ENCODE measurements around the gene BRIP1.

BRIP1 gene

DNA sequence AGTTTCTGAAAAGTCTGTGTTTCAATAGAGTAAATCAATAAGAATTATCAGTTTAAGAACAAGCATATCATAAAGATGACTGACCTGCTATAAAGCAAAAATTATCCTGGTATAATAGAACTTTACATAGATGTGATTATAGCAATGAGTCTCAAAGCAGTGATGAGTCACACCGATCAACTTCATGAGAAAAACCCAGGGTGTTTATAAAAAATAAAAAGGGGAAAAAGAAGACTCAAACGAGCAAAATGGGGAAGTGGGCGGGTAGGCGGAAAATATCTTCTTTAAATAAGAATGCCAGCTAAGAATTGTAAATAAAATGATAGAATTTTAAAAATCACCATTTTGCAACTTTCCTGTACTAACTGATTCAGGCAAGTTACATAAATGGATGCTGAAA, 46.8 kb downstream of the BRIP1 start:
- TF ChIP-seq, protein P1, sequence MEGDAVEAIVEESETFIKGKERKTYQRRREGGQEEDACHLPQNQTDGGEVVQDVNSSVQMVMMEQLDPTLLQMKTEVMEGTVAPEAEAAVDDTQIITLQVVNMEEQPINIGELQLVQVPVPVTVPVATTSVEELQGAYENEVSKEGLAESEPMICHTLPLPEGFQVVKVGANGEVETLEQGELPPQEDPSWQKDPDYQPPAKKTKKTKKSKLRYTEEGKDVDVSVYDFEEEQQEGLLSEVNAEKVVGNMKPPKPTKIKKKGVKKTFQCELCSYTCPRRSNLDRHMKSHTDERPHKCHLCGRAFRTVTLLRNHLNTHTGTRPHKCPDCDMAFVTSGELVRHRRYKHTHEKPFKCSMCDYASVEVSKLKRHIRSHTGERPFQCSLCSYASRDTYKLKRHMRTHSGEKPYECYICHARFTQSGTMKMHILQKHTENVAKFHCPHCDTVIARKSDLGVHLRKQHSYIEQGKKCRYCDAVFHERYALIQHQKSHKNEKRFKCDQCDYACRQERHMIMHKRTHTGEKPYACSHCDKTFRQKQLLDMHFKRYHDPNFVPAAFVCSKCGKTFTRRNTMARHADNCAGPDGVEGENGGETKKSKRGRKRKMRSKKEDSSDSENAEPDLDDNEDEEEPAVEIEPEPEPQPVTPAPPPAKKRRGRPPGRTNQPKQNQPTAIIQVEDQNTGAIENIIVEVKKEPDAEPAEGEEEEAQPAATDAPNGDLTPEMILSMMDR (conservative IDR thresholded peaks at IDR 0.05; ENCODE audit: low read depth, low read length): no peak
- H3K27me3 ChIP-seq (ENCODE audit: insufficient read depth, low read depth): no peaks in the 10 kb centered on the region
- no peak overlapping the region for H3K9ac ChIP-seq
- no peak overlapping the region for H3K4me3 ChIP-seq (IDR thresholded peaks at IDR 0.05; ENCODE audit: insufficient read depth, low read depth, low read length)
- H2AFZ ChIP-seq (ENCODE audit: low read depth): no peak overlapping the region
- H3K4me2 ChIP-seq: no peak overlapping the region
- H3K4me1 ChIP-seq (ENCODE audit: low read depth, poor library complexity, severe bottlenecking): peaks cover 7% of the 10 kb centered on the region
- no peak overlapping the region for H3K27ac ChIP-seq
- H3K36me3 ChIP-seq (ENCODE audit: insufficient read depth): no peaks in the 10 kb centered on the region; the same call in 1 of the 2 replicates
- H3K79me2 ChIP-seq (ENCODE audit: insufficient read depth, low read depth): no peaks in the 10 kb centered on the region
- H4K20me1 ChIP-seq (ENCODE audit: insufficient read depth): no peaks in the 10 kb centered on the region

DNA sequence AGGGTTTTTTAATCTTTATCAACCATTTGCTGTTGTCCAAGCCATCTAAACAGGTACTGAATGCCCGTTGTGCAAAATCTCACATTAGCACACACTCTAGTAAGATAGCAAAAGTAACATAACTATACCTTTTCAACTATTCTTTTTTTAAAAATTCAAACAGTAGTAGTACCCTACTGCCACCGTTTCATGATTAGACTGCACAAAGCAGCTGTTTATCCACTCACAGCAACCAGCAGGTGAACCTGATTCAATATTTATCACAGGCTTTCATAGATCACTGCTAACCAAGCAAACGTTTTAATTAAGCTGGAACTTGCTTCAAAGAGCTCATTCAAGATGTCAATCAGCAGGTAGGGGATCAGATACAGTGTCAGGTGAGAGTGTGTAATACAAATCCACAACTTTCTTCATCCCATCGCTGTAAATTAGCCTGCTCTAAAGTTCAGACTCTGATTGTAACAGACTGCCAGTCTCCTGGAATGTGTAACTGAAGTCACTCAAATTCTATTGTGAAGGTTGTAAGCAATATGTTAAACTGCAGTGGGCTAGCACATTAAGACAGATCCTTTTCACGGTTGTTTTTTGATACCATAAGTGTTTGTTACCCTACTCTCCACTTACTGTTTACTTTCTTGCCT, 47.3 kb downstream of the BRIP1 start:
- Histone ChIP-seq H2AFZ (ENCODE audit: low read depth) (no peak overlapping the region), H3K9ac (no peak overlapping the region), H3K27ac (no peak overlapping the region), H3K27me3 (ENCODE audit: insufficient read depth, low read depth) (no peaks in the 10 kb centered on the region), H3K36me3 (ENCODE audit: insufficient read depth) (no peaks in the 10 kb centered on the region; the same call in 1 of the 2 replicates), H3K4me2 (no peak overlapping the region), H4K20me1 (ENCODE audit: insufficient read depth) (no peaks in the 10 kb centered on the region), H3K4me3 (IDR thresholded peaks at IDR 0.05; ENCODE audit: insufficient read depth, low read depth, low read length) (no peak overlapping the region), H3K79me2 (ENCODE audit: insufficient read depth, low read depth) (no peaks in the 10 kb centered on the region), H3K4me1 (ENCODE audit: low read depth, poor library complexity, severe bottlenecking) (peaks cover 1% of the 10 kb centered on the region)
- TF ChIP-seq, protein P1 (conservative IDR thresholded peaks at IDR 0.05; ENCODE audit: low read depth, low read length): no peak

DNA sequence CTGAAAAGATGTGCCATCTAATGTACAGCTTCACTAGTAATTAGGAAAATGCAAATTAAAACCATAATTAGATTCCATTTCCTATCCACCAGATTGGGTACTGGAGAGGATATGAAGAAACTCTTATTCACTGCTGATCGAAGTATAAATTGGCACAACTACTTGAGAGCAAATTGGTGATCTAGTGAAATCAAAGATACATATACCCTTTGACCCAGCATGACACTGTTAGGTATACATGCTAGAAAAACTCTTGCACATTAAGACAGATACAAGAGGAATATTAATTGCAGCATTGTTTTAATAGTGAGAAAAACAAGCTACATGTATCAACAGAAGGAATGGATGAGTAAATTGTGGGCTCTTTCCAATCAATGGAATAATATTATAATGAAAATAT, 48.8 kb downstream of the BRIP1 start:
- peaks cover 5% of the 10 kb centered on the region for H3K4me1 ChIP-seq (ENCODE audit: low read depth, poor library complexity, severe bottlenecking)
- H3K27me3 ChIP-seq (ENCODE audit: insufficient read depth, low read depth): no peaks in the 10 kb centered on the region
- no peak overlapping the region for H2AFZ ChIP-seq (ENCODE audit: low read depth)
- no peaks in the 10 kb centered on the region for H4K20me1 ChIP-seq (ENCODE audit: insufficient read depth)
- H3K27ac ChIP-seq: no peak overlapping the region
- H3K4me3 ChIP-seq (IDR thresholded peaks at IDR 0.05; ENCODE audit: insufficient read depth, low read depth, low read length): no peak overlapping the region
- H3K4me2 ChIP-seq: no peak overlapping the region
- H3K79me2 ChIP-seq (ENCODE audit: insufficient read depth, low read depth): no peaks in the 10 kb centered on the region
- TF ChIP-seq, protein P1 (conservative IDR thresholded peaks at IDR 0.05; ENCODE audit: low read depth, low read length): no peak
- no peaks in the 10 kb centered on the region; the same call in 1 of the 2 replicates for H3K36me3 ChIP-seq (ENCODE audit: insufficient read depth)
- H3K9ac ChIP-seq: no peak overlapping the region

DNA sequence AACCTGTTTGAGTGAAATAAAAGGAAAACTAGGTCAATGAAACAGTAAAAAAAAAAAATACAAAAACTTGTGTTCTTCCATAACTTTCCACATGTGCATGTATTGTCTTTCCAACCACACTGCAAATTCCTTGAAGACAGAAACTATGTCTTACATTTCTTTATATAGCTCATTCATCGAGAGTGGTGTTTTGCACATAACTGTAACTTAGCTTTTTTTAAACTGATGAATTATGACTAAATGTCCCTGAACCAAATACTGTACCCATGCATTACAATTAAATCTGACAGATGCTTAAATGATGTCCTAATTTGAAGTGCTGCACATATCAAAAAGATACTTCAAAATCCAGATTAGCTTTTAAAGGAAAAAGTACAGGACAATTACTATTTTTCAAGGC, 50.1 kb downstream of the BRIP1 start:
- H3K36me3 ChIP-seq (ENCODE audit: insufficient read depth): no peaks in the 10 kb centered on the region; the same call in 1 of the 2 replicates

More for the DNA sequence above, 50.1 kb downstream of the BRIP1 start:
- H3K27me3 ChIP-seq (ENCODE audit: insufficient read depth, low read depth): no peaks in the 10 kb centered on the region
- no peak overlapping the region for H2AFZ ChIP-seq (ENCODE audit: low read depth)
- no peaks in the 10 kb centered on the region for H4K20me1 ChIP-seq (ENCODE audit: insufficient read depth)
- TF ChIP-seq, protein P1 (conservative IDR thresholded peaks at IDR 0.05; ENCODE audit: low read depth, low read length): no peak
- H3K4me2 ChIP-seq: no peak overlapping the region
- H3K4me3 ChIP-seq (IDR thresholded peaks at IDR 0.05; ENCODE audit: insufficient read depth, low read depth, low read length): no peak overlapping the region
- H3K4me1 ChIP-seq (ENCODE audit: low read depth, poor library complexity, severe bottlenecking): peaks cover 5% of the 10 kb centered on the region
- no peak overlapping the region for H3K27ac ChIP-seq
- no peak overlapping the region for H3K9ac ChIP-seq
- H3K79me2 ChIP-seq (ENCODE audit: insufficient read depth, low read depth): no peaks in the 10 kb centered on the region

All from KMS-11 (cell line).